Measurements from ENCODE around the gene SDK1. TPM values are rescaled to one million over a fixed set of nuclear protein-coding genes. Genes with fewer than 3 reads are reported as not detected.
"Not testable (repeated sequence)": the region's sequence is repeated elsewhere in the genome, so short reads cannot be mapped to it uniquely, and the experiment has no call there.

SDK1 gene
- total RNA-seq, 1 donor from 2014 or later = 37.6 TPM

- DNase-seq (ENCODE audit: low spot score, unreplicated experiment) = no peak
Measured at GRCh38 chr7:3578399-3578798, 277.3 kb downstream of the SDK1 start.

DNA sequence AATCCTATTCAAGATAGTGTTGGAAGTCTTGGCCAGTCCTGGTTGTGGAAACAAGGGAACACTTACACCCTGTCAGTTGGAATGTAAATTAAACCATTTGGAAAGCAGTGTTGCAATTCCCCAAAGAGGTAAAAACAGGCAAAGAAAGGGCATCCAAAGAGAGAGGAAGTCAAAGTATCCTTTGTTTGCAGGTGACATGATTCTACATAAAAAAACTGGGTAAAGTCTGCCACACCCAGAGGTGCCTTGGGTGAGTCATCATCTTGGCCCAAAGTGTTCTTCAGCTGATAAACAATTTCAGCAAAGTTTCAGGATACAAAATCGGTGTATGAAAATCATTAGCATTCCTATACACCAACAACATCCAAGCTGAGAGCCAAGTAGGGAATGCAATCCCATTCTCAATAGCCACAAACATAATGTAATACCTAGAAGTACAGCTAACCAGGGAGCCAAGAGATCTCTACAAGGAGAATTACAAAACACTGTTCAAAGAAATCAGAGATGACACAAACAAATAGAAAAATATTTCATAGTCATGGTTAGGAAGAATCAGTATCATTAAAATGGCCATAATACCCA lies 278.7 kb downstream of the SDK1 start:
- peaks cover 25% of the 10 kb centered on the region for H3K9me3 Mint-ChIP-seq (ENCODE audit: low read depth)
- DNase-seq (ENCODE audit: low spot score, unreplicated experiment) = no peak

More at GRCh38 chr7:3578399-3578798, 277.3 kb downstream of the SDK1 start:
- Mint-ChIP-seq H3K9me3 (ENCODE audit: low read depth) (peaks cover 25% of the 10 kb centered on the region), H3K4me3 (ENCODE audit: low read depth) (no peak overlapping the region), H3K27me3 (no peaks in the 10 kb centered on the region), H3K36me3 (ENCODE audit: insufficient read depth) (peaks cover 17% of the 10 kb centered on the region), H3K4me1 (ENCODE audit: low read depth) (peaks cover 4% of the 10 kb centered on the region), H3K27ac (no peak overlapping the region)
- TF ChIP-seq, protein P1, sequence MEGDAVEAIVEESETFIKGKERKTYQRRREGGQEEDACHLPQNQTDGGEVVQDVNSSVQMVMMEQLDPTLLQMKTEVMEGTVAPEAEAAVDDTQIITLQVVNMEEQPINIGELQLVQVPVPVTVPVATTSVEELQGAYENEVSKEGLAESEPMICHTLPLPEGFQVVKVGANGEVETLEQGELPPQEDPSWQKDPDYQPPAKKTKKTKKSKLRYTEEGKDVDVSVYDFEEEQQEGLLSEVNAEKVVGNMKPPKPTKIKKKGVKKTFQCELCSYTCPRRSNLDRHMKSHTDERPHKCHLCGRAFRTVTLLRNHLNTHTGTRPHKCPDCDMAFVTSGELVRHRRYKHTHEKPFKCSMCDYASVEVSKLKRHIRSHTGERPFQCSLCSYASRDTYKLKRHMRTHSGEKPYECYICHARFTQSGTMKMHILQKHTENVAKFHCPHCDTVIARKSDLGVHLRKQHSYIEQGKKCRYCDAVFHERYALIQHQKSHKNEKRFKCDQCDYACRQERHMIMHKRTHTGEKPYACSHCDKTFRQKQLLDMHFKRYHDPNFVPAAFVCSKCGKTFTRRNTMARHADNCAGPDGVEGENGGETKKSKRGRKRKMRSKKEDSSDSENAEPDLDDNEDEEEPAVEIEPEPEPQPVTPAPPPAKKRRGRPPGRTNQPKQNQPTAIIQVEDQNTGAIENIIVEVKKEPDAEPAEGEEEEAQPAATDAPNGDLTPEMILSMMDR (IDR thresholded peaks at IDR 0.05; ENCODE audit: unreplicated experiment) = no peak

GRCh38 chr7:3582145-3582544 lies 281.1 kb downstream of the SDK1 start:
- H3K4me1 Mint-ChIP-seq (ENCODE audit: low read depth) = not testable (repeated sequence)

More for the DNA sequence above, 278.7 kb downstream of the SDK1 start:
- TF ChIP-seq, protein P1 (IDR thresholded peaks at IDR 0.05; ENCODE audit: unreplicated experiment) = no peak
- Mint-ChIP-seq H3K27me3 (no peaks in the 10 kb centered on the region), H3K4me3 (ENCODE audit: low read depth) (no peak overlapping the region), H3K36me3 (ENCODE audit: insufficient read depth) (peaks cover 17% of the 10 kb centered on the region), H3K27ac (no peak overlapping the region), H3K4me1 (ENCODE audit: low read depth) (peaks cover 4% of the 10 kb centered on the region)

DNA sequence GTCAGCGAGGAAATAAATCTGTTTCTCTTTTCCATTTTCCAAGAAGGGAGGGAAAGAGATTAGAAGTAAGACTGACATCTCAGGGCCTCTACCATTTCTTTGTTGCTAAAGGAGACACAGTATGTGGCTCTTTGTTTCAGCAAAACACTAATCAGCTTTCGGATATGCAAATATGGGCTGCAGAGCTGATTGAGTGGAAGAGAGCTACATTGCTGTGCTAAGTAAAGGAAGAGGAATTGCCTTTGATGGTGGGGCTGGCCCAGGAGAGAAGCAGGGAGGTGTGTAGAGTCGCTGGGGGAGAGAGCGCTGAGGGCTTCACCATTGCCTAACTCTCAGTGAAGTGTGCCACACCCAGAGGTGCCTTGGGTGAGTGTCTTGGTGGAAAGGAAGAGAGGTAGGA lies 284.8 kb downstream of the SDK1 start:
- DNase-seq (ENCODE audit: low spot score, unreplicated experiment) = no peak
- Mint-ChIP-seq H3K27ac (no peak overlapping the region), H3K27me3 (no peaks in the 10 kb centered on the region), H3K4me1 (ENCODE audit: low read depth) (no peaks in the 10 kb centered on the region), H3K9me3 (ENCODE audit: low read depth) (no peaks in the 10 kb centered on the region), H3K4me3 (ENCODE audit: low read depth) (no peak overlapping the region), H3K36me3 (ENCODE audit: insufficient read depth) (no peaks in the 10 kb centered on the region)
- TF ChIP-seq, protein P1 (IDR thresholded peaks at IDR 0.05; ENCODE audit: unreplicated experiment) = no peak

More at GRCh38 chr7:3582145-3582544, 281.1 kb downstream of the SDK1 start:
- not testable (repeated sequence) for H3K27ac Mint-ChIP-seq; H3K4me3 Mint-ChIP-seq (ENCODE audit: low read depth); DNase-seq (ENCODE audit: low spot score, unreplicated experiment); H3K27me3 Mint-ChIP-seq
- peaks cover 13% of the 10 kb centered on the region for H3K36me3 Mint-ChIP-seq (ENCODE audit: insufficient read depth)
- H3K9me3 Mint-ChIP-seq (ENCODE audit: low read depth) = peaks cover 21% of the 10 kb centered on the region

DNA sequence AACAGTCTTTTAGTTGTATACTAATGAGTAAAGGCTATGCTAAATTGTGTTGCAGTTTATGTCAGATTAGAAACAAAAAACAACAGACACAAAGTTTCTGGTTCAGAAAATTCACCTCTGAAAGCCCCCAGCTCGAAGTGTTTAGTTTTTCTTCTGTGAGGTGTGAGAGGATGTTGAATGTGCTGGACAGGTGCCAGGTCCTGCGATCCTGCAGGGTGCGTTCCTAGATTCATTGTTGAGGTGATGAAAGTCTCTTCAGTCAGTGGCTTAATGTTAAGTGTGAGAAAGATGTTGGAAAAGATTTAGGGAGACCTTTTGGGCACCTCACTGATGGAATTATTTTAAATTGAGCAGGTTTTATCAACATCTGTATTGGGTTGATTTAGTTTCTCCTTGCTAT lies 287.3 kb downstream of the SDK1 start:
- DNase-seq (ENCODE audit: low spot score, unreplicated experiment) = no peak
- TF ChIP-seq, protein P1 (IDR thresholded peaks at IDR 0.05; ENCODE audit: unreplicated experiment) = no peak
- Mint-ChIP-seq H3K4me3 (ENCODE audit: low read depth) (no peak overlapping the region), H3K27ac (no peak overlapping the region), H3K9me3 (ENCODE audit: low read depth) (no peaks in the 10 kb centered on the region), H3K36me3 (ENCODE audit: insufficient read depth) (no peaks in the 10 kb centered on the region), H3K27me3 (no peaks in the 10 kb centered on the region), H3K4me1 (ENCODE audit: low read depth) (peaks cover 14% of the 10 kb centered on the region)

DNA sequence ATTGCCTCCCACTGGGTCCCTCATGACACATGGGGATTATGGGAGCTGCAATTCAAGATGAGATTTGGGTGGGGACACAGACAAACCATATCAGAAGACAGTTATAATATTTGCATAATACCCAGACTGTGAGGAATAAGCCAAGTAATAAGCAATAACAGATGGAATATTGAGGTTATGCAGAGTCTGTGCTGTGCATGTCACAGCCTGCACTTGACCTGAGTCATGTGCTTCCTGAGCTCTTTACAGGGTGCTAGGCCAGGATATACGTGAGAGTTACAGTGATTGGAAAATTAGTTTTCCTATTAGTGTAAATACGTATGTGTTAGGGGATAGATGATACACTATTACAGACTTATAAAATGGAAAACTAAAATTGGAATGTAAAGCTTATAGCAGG lies 288.7 kb downstream of the SDK1 start:
- no peak for DNase-seq (ENCODE audit: low spot score, unreplicated experiment)
- Mint-ChIP-seq H3K4me1 (ENCODE audit: low read depth) (peaks cover 14% of the 10 kb centered on the region), H3K9me3 (ENCODE audit: low read depth) (no peaks in the 10 kb centered on the region), H3K27ac (no peak overlapping the region), H3K36me3 (ENCODE audit: insufficient read depth) (no peaks in the 10 kb centered on the region), H3K27me3 (no peaks in the 10 kb centered on the region), H3K4me3 (ENCODE audit: low read depth) (no peak overlapping the region)
- TF ChIP-seq, protein P1 (IDR thresholded peaks at IDR 0.05; ENCODE audit: unreplicated experiment) = no peak
